K562 (cell line): ENCODE data around the gene OR8K5. TPM values are rescaled to one million over a fixed set of nuclear protein-coding genes. Genes with fewer than 3 reads are reported as not detected.

Experiments
- ATAC-seq: fragments of 200-7000 bp; cut with Tn5 transposase; 3 replicates; pipeline ENCODE4 v1.9.1; 2020; ENCODE audit warnings: moderate library complexity
- BruUV-seq: library from RNA; stranded (reverse); fragments of 400-500 nt; replicated peaks from 2 replicates; lab custom pipeline; 2021; lab: Mats Ljungman, UMichigan
- CTCF ChIA-PET: fragments of 300-600 bp; formaldehyde crosslinking; extraction: SDS; loops from one replicate; lab custom pipeline; 2021; ENCODE audit warnings: low intra/inter-chr PET ratio; lab: Yijun Ruan, JAX
- POLR2A ChIA-PET: fragments of 300-600, 350-650 bp; sonication (Branson Sonifier 250); formaldehyde crosslinking; extraction: SDS; loops from one replicate; lab custom pipeline; 2021; ENCODE audit warnings: antibody characterized with exemption, inconsistent platforms; lab: Yijun Ruan, JAX
- DNase-seq, 4 experiments: peaks; one replicate each; pipeline versions ENCODE4 v3.0.0 to v3.0.0-alpha.2; 2011 to 2018; ENCODE audit warnings: low spot score in 3 of 4, mixed read lengths in 3 of 4; ENCODE audit errors: extremely low read depth in 1 of 4
- FAIRE-seq: peaks from 2 replicates; lab custom pipeline; 2011; peaks lifted over from hg19 to GRCh38; lab: Jason Lieb, UNC
- H2AFZ ChIP-seq: 2 replicates; pipeline ENCODE4 v1.6.0; 2011; ENCODE audit warnings: low read depth, low read length, control low read depth, inconsistent platforms
- H3K27ac ChIP-seq: fragments of 200-600 bp; 3 replicates; pipeline ENCODE4 v1.8.0; 2011; ENCODE audit warnings: low read depth, mild to moderate bottlenecking, control low read depth, inconsistent platforms, low read length, moderate library complexity, mixed read lengths; ENCODE audit errors: extremely low read depth
- H3K27me3 ChIP-seq, 2 experiments: fragments of 300-600 bp in 1 of 2; 2 replicates in 1 of 2; 3 replicates in 1 of 2; pipeline versions ENCODE4 v1.6.0 to v1.8.0; 2011; ENCODE audit warnings: inconsistent platforms in 2 of 2, low read length in 2 of 2, mild to moderate bottlenecking in 1 of 2, mixed read lengths in 1 of 2, moderate library complexity in 1 of 2; ENCODE audit not compliant: control insufficient read depth in 2 of 2, insufficient read depth in 2 of 2
- H3K36me3 ChIP-seq: fragments of 300-600 bp; 3 replicates; pipeline ENCODE4 v1.8.0; 2011; ENCODE audit warnings: mild to moderate bottlenecking, low read length, inconsistent platforms; ENCODE audit not compliant: control insufficient read depth, insufficient read depth
- H3K4me1 ChIP-seq, 2 experiments: fragments of 200-600 bp in 1 of 2; replicated peaks in 1 of 2; 2 replicates in 1 of 2; 3 replicates in 1 of 2; pipeline versions ENCODE4 v1.5.1 to v1.8.0; 2011; ENCODE audit warnings: inconsistent platforms in 2 of 2, low read length in 2 of 2, mild to moderate bottlenecking in 1 of 2, mixed read lengths in 1 of 2, moderate library complexity in 1 of 2; ENCODE audit not compliant: control insufficient read depth in 2 of 2, insufficient read depth in 2 of 2
- H3K4me2 ChIP-seq: 2 replicates; pipeline ENCODE4 v1.6.1; 2011; ENCODE audit warnings: low read length, control low read depth, inconsistent platforms, mixed read lengths; ENCODE audit not compliant: insufficient read depth
- H3K4me3 ChIP-seq: fragments of 200-600 bp; sonication (generic), shearing (Covaris generic); 2 replicates; pipeline ENCODE4 v1.5.1; 2016; ENCODE audit warnings: control low read depth, inconsistent platforms
- H3K79me2 ChIP-seq: fragments of 200-600 bp; 3 replicates; pipeline ENCODE4 v1.8.0; 2011; ENCODE audit warnings: low read length, inconsistent platforms; ENCODE audit not compliant: control insufficient read depth, insufficient read depth
- H3K9ac ChIP-seq, 2 experiments: 2 replicates each; pipeline versions ENCODE4 v1.6.0 to v1.6.1; 2011; ENCODE audit warnings: low read depth in 2 of 2, low read length in 2 of 2, control low read depth in 1 of 2, inconsistent platforms in 1 of 2, mild to moderate bottlenecking in 1 of 2, mixed read lengths in 1 of 2; ENCODE audit not compliant: insufficient read depth in 1 of 2
- H3K9me1 ChIP-seq: one replicate; pipeline ENCODE4 v1.6.0; 2011; ENCODE audit warnings: inconsistent platforms, mild to moderate bottlenecking, low read length, moderate library complexity; ENCODE audit not compliant: control insufficient read depth, insufficient read depth
- H3K9me3 ChIP-seq: replicated peaks from 2 replicates; pipeline ENCODE4 v1.5.1; 2011; ENCODE audit warnings: low read depth, low read length, inconsistent platforms; ENCODE audit not compliant: control insufficient read depth, insufficient read depth
- H4K20me1 ChIP-seq: replicated peaks from 2 replicates; pipeline ENCODE4 v1.6.1; 2011; ENCODE audit warnings: low read length, inconsistent platforms, mixed read lengths; ENCODE audit not compliant: control insufficient read depth, insufficient read depth
- ADNP ChIP-seq: fragments of 200-800 bp; sonication (Bioruptor generic); IDR thresholded peaks from 2 replicates; pipeline ENCODE4 v1.6.1; 2016; ENCODE audit warnings: missing genetic modification characterization, missing compliant biosample characterization
- CCNT2 ChIP-seq: IDR thresholded peaks from 2 replicates; pipeline ENCODE4 v1.6.1; 2011; ENCODE audit warnings: borderline replicate concordance, low read depth, mild to moderate bottlenecking, moderate library complexity, mixed read lengths, low read length; ENCODE audit not compliant: insufficient read length; ENCODE audit errors: extremely low read depth
- JUND ChIP-seq, 2 experiments: IDR thresholded peaks; 2 replicates in 1 of 2; 3 replicates in 1 of 2; pipeline ENCODE4 v1.6.1; 2011; ENCODE audit warnings: borderline replicate concordance in 2 of 2, low read depth in 2 of 2, low read length in 2 of 2, improper control_type of control experiment in 1 of 2, missing biosample characterization in 1 of 2, missing genetic modification characterization in 1 of 2, missing genetic modification reagents in 1 of 2
- LEF1 ChIP-seq: fragments of 450-650 bp; IDR thresholded peaks from 2 replicates; pipeline ENCODE4 v1.6.1; 2016; ENCODE audit warnings: mild to moderate bottlenecking
- SETDB1 ChIP-seq: IDR thresholded peaks from one replicate; pipeline ENCODE4 v1.6.1; 2012; ENCODE audit warnings: low read length, control low read depth, inconsistent platforms
- SIN3B ChIP-seq: fragments of 450-650 bp; IDR thresholded peaks from 2 replicates; pipeline ENCODE4 v1.6.1; 2017; ENCODE audit warnings: low read depth, mild to moderate bottlenecking, moderate library complexity
- SIX5 ChIP-seq, 2 experiments: IDR thresholded peaks; 2 replicates each; pipeline ENCODE4 v1.6.1; 2011; ENCODE audit warnings: low read length in 2 of 2, borderline replicate concordance in 1 of 2, low read depth in 1 of 2, mild to moderate bottlenecking in 1 of 2, moderate library complexity in 1 of 2; ENCODE audit not compliant: insufficient read depth in 1 of 2
- SMAD2 ChIP-seq: fragments of 150-350 bp; IDR thresholded peaks from 2 replicates; pipeline ENCODE4 v1.6.1; 2014; ENCODE audit warnings: low read depth, mild to moderate bottlenecking, low read length
- TRIM24 ChIP-seq, 2 experiments: fragments of 450-650 bp; IDR thresholded peaks; 2 replicates each; pipeline ENCODE4 v1.6.1; 2016
- ZNF239 ChIP-seq: fragments of 250-450 bp; sonication (Bioruptor Pico); IDR thresholded peaks from 2 replicates; pipeline ENCODE4 v1.4.0; 2020; ENCODE audit warnings: mild to moderate bottlenecking
- ZNF253 ChIP-seq: fragments of 250-450 bp; sonication (Bioruptor Pico); conservative IDR thresholded peaks from 2 replicates; pipeline ENCODE4 v1.6.1; 2021; ENCODE audit warnings: mild to moderate bottlenecking
- ZNF274 ChIP-seq: IDR thresholded peaks from 2 replicates; pipeline ENCODE4 v1.6.1; 2011; ENCODE audit warnings: low read depth, mild to moderate bottlenecking, low read length, moderate library complexity, borderline replicate concordance
- ZNF57 ChIP-seq: fragments of 450-650 bp; formaldehyde crosslinking; IDR thresholded peaks from 2 replicates; pipeline ENCODE4 v1.4.0; 2020; ENCODE audit warnings: mild to moderate bottlenecking, moderate library complexity
- WGBS: fragments of 100-300 bp; shearing (Covaris generic); methylation state at CpG from one replicate; pipeline ENCODE4 v1.1.6; 2016; ENCODE audit warnings: low coverage, mixed read lengths; ENCODE audit not compliant: insufficient coverage; ENCODE audit errors: missing lambda C conversion rate; 5-methylcytosine and 5-hydroxymethylcytosine counted together
- in situ Hi-C: fragments of 300-500 bp; cut with MboI; formaldehyde crosslinking; loops from 4 replicates; pipeline ENCODE4 v1.15.0; 2018; ENCODE audit warnings: inconsistent platforms, mixed read lengths
- intact Hi-C: fragments of 100-400 bp; cut with micrococcal nuclease; formaldehyde crosslinking; loops from 2 replicates; pipeline ENCODE4 v1.14.2; 2022
- polyA plus RNA-seq, 8 experiments: library from polyadenylated mRNA; depleted of rRNA in 4 of 8; stranded (reverse) in 5 of 8; unstranded in 3 of 8; fragments of >200 nt; fragmentation: Nextera tagmentation in 2 of 8; fragmentation: Illumina TruSeq in 1 of 8; extraction: Ambion mirVana in 2 of 8; extraction: Trizol in 1 of 8; gene quantifications; 2 replicates each; pipeline versions ENCODE4 v1.2.1 to v1.2.3, GENCODE V29; 2011 to 2014; ENCODE audit warnings: inconsistent platforms in 1 of 8, missing spikeins in 1 of 8
- total RNA-seq, 7 experiments: library from RNA; depleted of rRNA in 6 of 7; stranded (reverse); fragments of >200 nt in 6 of 7; fragmentation: Illumina TruSeq in 2 of 7; extraction: Trizol in 2 of 7; gene quantifications; 2 replicates each; pipeline versions ENCODE4 v1.2.1 to v1.2.3, GENCODE V29; 2011 to 2021; ENCODE audit warnings: low replicate concordance in 1 of 7
- TF ChIP-seq, protein P1 (sequence below): fragments of 250-450 bp; sonication (Bioruptor Pico); IDR thresholded peaks from 2 replicates; pipeline ENCODE4 v1.5.0; 2021
- TF ChIP-seq, protein P2 (sequence below): fragments of 450-650 bp; IDR thresholded peaks from 2 replicates; pipeline ENCODE4 v1.6.1; 2016; ENCODE audit warnings: low read depth

The OR8K5 gene
- total and polyA plus RNA-seq, 9 of the 15 experiments (the other 6 are each of a cell fraction or from before 2014, with no cell fraction given), result not detected

- Histone ChIP-seq H2AFZ (no peak overlapping the region), H3K36me3 (no peaks in the 10 kb centered on the region), H3K4me1 (no peaks in the 10 kb centered on the region), H3K79me2 (no peaks in the 10 kb centered on the region), H3K4me2 (no peak overlapping the region), H3K27me3 (no peaks in the 10 kb centered on the region), H3K27ac (no peak overlapping the region), H3K9me3 (no peaks in the 10 kb centered on the region), H3K9me1 (no peaks in the 10 kb centered on the region), H4K20me1 (no peaks in the 10 kb centered on the region), H3K9ac (no peak overlapping the region), H3K4me3 (no peak overlapping the region)
- CTCF ChIA-PET, result no interaction called here
- 0% methylated on average over 2 of the region's 2 CpGs for WGBS
- POLR2A ChIA-PET, result no interaction called here
- ATAC-seq, result no peak
- no peak for DNase-seq
- TF ChIP-seq, protein P1, sequence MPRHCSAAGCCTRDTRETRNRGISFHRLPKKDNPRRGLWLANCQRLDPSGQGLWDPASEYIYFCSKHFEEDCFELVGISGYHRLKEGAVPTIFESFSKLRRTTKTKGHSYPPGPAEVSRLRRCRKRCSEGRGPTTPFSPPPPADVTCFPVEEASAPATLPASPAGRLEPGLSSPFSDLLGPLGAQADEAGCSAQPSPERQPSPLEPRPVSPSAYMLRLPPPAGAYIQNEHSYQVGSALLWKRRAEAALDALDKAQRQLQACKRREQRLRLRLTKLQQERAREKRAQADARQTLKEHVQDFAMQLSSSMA (CRISPR knock-in tag), result no peak
- TF ChIP-seq ZNF253 (CRISPR knock-in tag) (no peak), LEF1 (no peak), JUND (IDR thresholded peaks at IDR 0.05; ENCODE audit: borderline replicate concordance, low read depth, low read length) (no peak), JUND (tag; IDR thresholded peaks at IDR 0.05; ENCODE audit: borderline replicate concordance, low read depth, low read length) (no peak), ZNF239 (CRISPR knock-in tag) (no peak), CCNT2 (no peak), SIX5 (IDR thresholded peaks at IDR 0.05; ENCODE audit: borderline replicate concordance in 1 of 2, insufficient read depth in 1 of 2, low read depth in 1 of 2, low read length in 2 of 2) (no peak), SIN3B (no peak), ZNF274 (no peak), TRIM24 (IDR thresholded peaks at IDR 0.05) (no peak), SETDB1 (no peak), SMAD2 (no peak), ZNF57 (CRISPR knock-in tag) (no peak), ADNP (no peak)
- TF ChIP-seq, protein P2, sequence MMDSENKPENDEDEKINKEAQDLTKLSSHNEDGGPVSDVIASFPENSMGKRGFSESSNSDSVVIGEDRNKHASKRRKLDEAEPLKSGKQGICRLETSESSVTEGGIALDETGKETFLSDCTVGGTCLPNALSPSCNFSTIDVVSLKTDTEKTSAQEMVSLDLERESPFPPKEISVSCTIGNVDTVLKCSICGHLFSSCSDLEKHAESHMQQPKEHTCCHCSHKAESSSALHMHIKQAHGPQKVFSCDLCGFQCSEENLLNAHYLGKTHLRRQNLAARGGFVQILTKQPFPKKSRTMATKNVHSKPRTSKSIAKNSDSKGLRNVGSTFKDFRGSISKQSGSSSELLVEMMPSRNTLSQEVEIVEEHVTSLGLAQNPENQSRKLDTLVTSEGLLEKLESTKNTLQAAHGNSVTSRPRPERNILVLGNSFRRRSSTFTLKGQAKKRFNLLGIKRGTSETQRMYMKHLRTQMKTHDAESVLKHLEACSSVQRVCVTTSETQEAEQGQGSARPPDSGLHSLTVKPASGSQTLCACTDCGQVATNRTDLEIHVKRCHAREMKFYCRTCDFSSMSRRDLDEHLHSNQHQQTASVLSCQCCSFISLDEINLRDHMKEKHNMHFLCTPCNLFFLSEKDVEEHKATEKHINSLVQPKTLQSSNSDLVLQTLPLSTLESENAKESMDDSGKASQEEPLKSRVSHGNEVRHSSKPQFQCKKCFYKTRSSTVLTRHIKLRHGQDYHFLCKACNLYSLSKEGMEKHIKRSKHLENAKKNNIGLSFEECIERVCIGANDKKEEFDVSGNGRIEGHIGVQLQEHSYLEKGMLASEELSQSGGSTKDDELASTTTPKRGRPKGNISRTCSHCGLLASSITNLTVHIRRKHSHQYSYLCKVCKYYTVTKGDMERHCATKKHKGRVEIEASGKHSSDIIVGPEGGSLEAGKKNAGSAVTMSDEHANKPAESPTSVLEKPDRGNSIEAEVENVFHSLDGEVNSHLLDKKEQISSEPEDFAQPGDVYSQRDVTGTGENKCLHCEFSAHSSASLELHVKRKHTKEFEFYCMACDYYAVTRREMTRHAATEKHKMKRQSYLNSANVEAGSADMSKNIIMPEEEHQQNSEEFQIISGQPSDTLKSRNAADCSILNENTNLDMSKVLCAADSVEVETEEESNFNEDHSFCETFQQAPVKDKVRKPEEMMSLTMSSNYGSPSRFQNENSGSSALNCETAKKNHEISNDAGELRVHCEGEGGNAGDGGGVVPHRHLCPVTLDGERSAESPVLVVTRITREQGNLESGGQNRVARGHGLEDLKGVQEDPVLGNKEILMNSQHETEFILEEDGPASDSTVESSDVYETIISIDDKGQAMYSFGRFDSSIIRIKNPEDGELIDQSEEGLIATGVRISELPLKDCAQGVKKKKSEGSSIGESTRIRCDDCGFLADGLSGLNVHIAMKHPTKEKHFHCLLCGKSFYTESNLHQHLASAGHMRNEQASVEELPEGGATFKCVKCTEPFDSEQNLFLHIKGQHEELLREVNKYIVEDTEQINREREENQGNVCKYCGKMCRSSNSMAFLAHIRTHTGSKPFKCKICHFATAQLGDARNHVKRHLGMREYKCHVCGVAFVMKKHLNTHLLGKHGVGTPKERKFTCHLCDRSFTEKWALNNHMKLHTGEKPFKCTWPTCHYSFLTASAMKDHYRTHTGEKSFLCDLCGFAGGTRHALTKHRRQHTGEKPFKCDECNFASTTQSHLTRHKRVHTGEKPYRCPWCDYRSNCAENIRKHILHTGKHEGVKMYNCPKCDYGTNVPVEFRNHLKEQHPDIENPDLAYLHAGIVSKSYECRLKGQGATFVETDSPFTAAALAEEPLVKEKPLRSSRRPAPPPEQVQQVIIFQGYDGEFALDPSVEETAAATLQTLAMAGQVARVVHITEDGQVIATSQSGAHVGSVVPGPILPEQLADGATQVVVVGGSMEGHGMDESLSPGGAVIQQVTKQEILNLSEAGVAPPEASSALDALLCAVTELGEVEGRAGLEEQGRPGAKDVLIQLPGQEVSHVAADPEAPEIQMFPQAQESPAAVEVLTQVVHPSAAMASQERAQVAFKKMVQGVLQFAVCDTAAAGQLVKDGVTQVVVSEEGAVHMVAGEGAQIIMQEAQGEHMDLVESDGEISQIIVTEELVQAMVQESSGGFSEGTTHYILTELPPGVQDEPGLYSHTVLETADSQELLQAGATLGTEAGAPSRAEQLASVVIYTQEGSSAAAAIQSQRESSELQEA, result no peak
- FAIRE-seq, result no peak
- in situ Hi-C loops (no loop called here), intact Hi-C loops (no loop called here)
- BruUV-seq, result no TSS peak
These were observed 37.2 kb upstream of the OR8K5 start for GRCh38 chr11:56197367-56197766.
